HG03342 (cell line): Measurements from ENCODE around the gene RASAL3.

Experiments used
- ATAC-seq: cut with Tn5 transposase; IDR thresholded peaks from one replicate; pipeline ENCODE4 v1.9.1; 2021; ENCODE audit warnings: mild to moderate bottlenecking, moderate library complexity; ENCODE audit not compliant: unreplicated experiment

RASAL3 gene

GRCh38 chr19:15449620-15450527 is 14.5 kb downstream of the RASAL3 start, which contains the start of gene WIZ:
WIZ (minus strand) TSS chr19:15449956; CDS start chr19:15448307, 1,649 bp downstream.
- no peak for ATAC-seq

GRCh38 chr19:15448778-15449619 is 15.3 kb downstream of the RASAL3 start:
- no peak for ATAC-seq

- ATAC-seq = no peak
Observed at GRCh38 chr19:15448044-15448777, 16.1 kb downstream of the RASAL3 start.

- ATAC-seq = no peak
Observed at GRCh38 chr19:15447057-15447456, 17.3 kb downstream of the RASAL3 start.

- ATAC-seq = no peak
Observed at GRCh38 chr19:15445807-15446376, 18.5 kb downstream of the RASAL3 start.

GRCh38 chr19:15445227-15445605 is 19.1 kb downstream of the RASAL3 start:
- ATAC-seq = no peak

GRCh38 chr19:15444505-15445226 is 19.7 kb downstream of the RASAL3 start:
- no peak for ATAC-seq

- no peak for ATAC-seq
Observed at GRCh38 chr19:15443838-15444237, 20.5 kb downstream of the RASAL3 start.

GRCh38 chr19:15443325-15443724 is 21.0 kb downstream of the RASAL3 start:
- no peak for ATAC-seq

- no peak for ATAC-seq
Observed at GRCh38 chr19:15442142-15442920, 22.0 kb downstream of the RASAL3 start.

GRCh38 chr19:15441317-15441716 is 23.0 kb downstream of the RASAL3 start:
- ATAC-seq = no peak

- no peak for ATAC-seq
Observed at GRCh38 chr19:15439821-15440641, 24.3 kb downstream of the RASAL3 start.

GRCh38 chr19:15439078-15439799 is 25.1 kb downstream of the RASAL3 start:
- no peak for ATAC-seq

GRCh38 chr19:15438577-15438976 is 25.8 kb downstream of the RASAL3 start:
- ATAC-seq = no peak

GRCh38 chr19:15438124-15438496 is 26.2 kb downstream of the RASAL3 start:
- no peak for ATAC-seq

GRCh38 chr19:15437355-15438123 is 26.8 kb downstream of the RASAL3 start:
- ATAC-seq = no peak

GRCh38 chr19:15436826-15437110 is 27.6 kb downstream of the RASAL3 start:
- no peak for ATAC-seq
